ENCODE data around the gene IGSF8. TPM values are rescaled to one million over a fixed set of nuclear protein-coding genes. Genes with fewer than 3 reads are reported as not detected.

IGSF8 gene
- total and polyA plus RNA-seq, 9 donors, result 7.3 to 45.6 (median 34.2) TPM

GRCh38 chr1:160064746-160065145 lies 33.7 kb downstream of the IGSF8 start:
- intact Hi-C loops (cut with DNase I), result no loop called here
- TF ChIP-seq EP300 (IDR thresholded peaks at IDR 0.05), result no peak
- TF ChIP-seq POLR2A (IDR thresholded peaks at IDR 0.05), result no peak
- WGBS, 3 donors, result 31 to 35% (median 32%) methylated on average over 3 of the region's 3 CpGs
- H3K27ac ChIP-seq, result no peak overlapping the region
- no peaks in the 10 kb centered on the region for H3K9me3 ChIP-seq
- no peaks in the 10 kb centered on the region for H3K36me3 ChIP-seq
- H3K4me1 ChIP-seq (ENCODE audit: insufficient read depth), result peaks cover under 1% of the 10 kb centered on the region
- no peak overlapping the region for H3K4me3 ChIP-seq
- DNase-seq, result no peak
- H3K27me3 ChIP-seq, result no peaks in the 10 kb centered on the region

- WGBS, 3 donors, result 73 to 80% (median 79%) methylated on average over 3 of the region's 3 CpGs
- no peak overlapping the region for H3K27ac ChIP-seq
- H3K4me1 ChIP-seq (ENCODE audit: insufficient read depth), result no peaks in the 10 kb centered on the region
Observed at GRCh38 chr1:160064164-160064563, 34.3 kb downstream of the IGSF8 start.

GRCh38 chr1:160063176-160063575 lies 35.2 kb downstream of the IGSF8 start:
- H3K27me3 ChIP-seq, result no peaks in the 10 kb centered on the region
- WGBS, 3 donors, result 84 to 91% (median 85%) methylated on average over 5 of the region's 5 CpGs
- no peaks in the 10 kb centered on the region for H3K4me1 ChIP-seq (ENCODE audit: insufficient read depth)
- H3K9me3 ChIP-seq, result no peaks in the 10 kb centered on the region
- no peak overlapping the region for H3K4me3 ChIP-seq
- H3K36me3 ChIP-seq, result no peaks in the 10 kb centered on the region
- H3K27ac ChIP-seq, result no peak overlapping the region
- no peak for DNase-seq
- no peak for TF ChIP-seq CTCF (IDR thresholded peaks at IDR 0.05)
- TF ChIP-seq EP300 (IDR thresholded peaks at IDR 0.05), result no peak
- TF ChIP-seq POLR2A (IDR thresholded peaks at IDR 0.05), result no peak
- intact Hi-C loops (cut with DNase I), result no loop called here

More at GRCh38 chr1:160064164-160064563, 34.3 kb downstream of the IGSF8 start:
- Histone ChIP-seq H3K36me3 (no peaks in the 10 kb centered on the region), H3K9me3 (no peaks in the 10 kb centered on the region), H3K4me3 (no peak overlapping the region), H3K27me3 (no peaks in the 10 kb centered on the region)
- intact Hi-C loops (cut with DNase I), result no loop called here
- no peak for DNase-seq
- TF ChIP-seq EP300 (IDR thresholded peaks at IDR 0.05) (no peak), CTCF (IDR thresholded peaks at IDR 0.05) (no peak), POLR2A (IDR thresholded peaks at IDR 0.05) (no peak)

- no peak for TF ChIP-seq EP300 (IDR thresholded peaks at IDR 0.05)
- no peak for TF ChIP-seq POLR2A (IDR thresholded peaks at IDR 0.05)
- TF ChIP-seq CTCF (IDR thresholded peaks at IDR 0.05), result no peak
- 62 to 74% (median 62%) methylated on average over 6 of the region's 6 CpGs for WGBS, 3 donors
- no peaks in the 10 kb centered on the region for H3K36me3 ChIP-seq
Observed at GRCh38 chr1:160062230-160062532, 36.2 kb downstream of the IGSF8 start.

GRCh38 chr1:160061369-160062229 lies 36.8 kb downstream of the IGSF8 start:
- WGBS, 3 donors, result 38 to 49% (median 39%) methylated on average over 14 to 15 of the region's 15 CpGs
- no peaks in the 10 kb centered on the region for H3K27me3 ChIP-seq
- H3K27ac ChIP-seq, result no peak overlapping the region
- H3K4me3 ChIP-seq, result no peak overlapping the region
- intact Hi-C loops (cut with DNase I), result no loop called here
- DNase-seq, result no peak
- H3K36me3 ChIP-seq, result no peaks in the 10 kb centered on the region
- no peaks in the 10 kb centered on the region for H3K4me1 ChIP-seq (ENCODE audit: insufficient read depth)
- no peaks in the 10 kb centered on the region for H3K9me3 ChIP-seq
- no peak for TF ChIP-seq EP300 (IDR thresholded peaks at IDR 0.05)
- no peak for TF ChIP-seq CTCF (IDR thresholded peaks at IDR 0.05)
- TF ChIP-seq POLR2A (IDR thresholded peaks at IDR 0.05), result no peak

More at GRCh38 chr1:160062230-160062532, 36.2 kb downstream of the IGSF8 start:
- H3K4me1 ChIP-seq (ENCODE audit: insufficient read depth), result no peaks in the 10 kb centered on the region
- H3K27ac ChIP-seq, result no peak overlapping the region
- no peak for DNase-seq
- no peaks in the 10 kb centered on the region for H3K27me3 ChIP-seq
- intact Hi-C loops (cut with DNase I), result no loop called here
- no peak overlapping the region for H3K4me3 ChIP-seq
- no peaks in the 10 kb centered on the region for H3K9me3 ChIP-seq

All from ovary (tissue), 9 donors.